Astrocyte (in vitro differentiated cells and primary cell): ENCODE results near the gene ESPNL. TPM values are rescaled to one million over a fixed set of nuclear protein-coding genes. Genes with fewer than 3 reads are reported as not detected.

Experiments used
- DNase-seq: peaks from one replicate; pipeline ENCODE4 v3.0.0-alpha.2; 2010; ENCODE audit warnings: low read depth
- FAIRE-seq: peaks from 2 replicates; lab custom pipeline; 2011; peaks lifted over from hg19 to GRCh38; lab: Jason Lieb, UNC
- H2AFZ ChIP-seq: 2 replicates; pipeline ENCODE4 v1.6.0; 2012; ENCODE audit warnings: low read depth, low read length, inconsistent platforms
- H3K27ac ChIP-seq: 2 replicates; pipeline ENCODE4 v1.5.1; 2011; ENCODE audit warnings: low read depth, low read length, inconsistent platforms
- H3K27me3 ChIP-seq: 2 replicates; pipeline ENCODE4 v1.6.0; 2011; ENCODE audit warnings: low read length, inconsistent platforms; ENCODE audit not compliant: insufficient read depth
- H3K36me3 ChIP-seq: 2 replicates; pipeline ENCODE4 v1.5.1; 2011; ENCODE audit warnings: low read length, inconsistent platforms; ENCODE audit not compliant: insufficient read depth
- H3K4me1 ChIP-seq: 2 replicates; pipeline ENCODE4 v1.5.1; 2011; ENCODE audit warnings: low read length, inconsistent platforms; ENCODE audit not compliant: insufficient read depth
- H3K4me2 ChIP-seq: 2 replicates; pipeline ENCODE4 v1.6.0; 2012; ENCODE audit warnings: low read length, inconsistent platforms
- H3K4me3 ChIP-seq: 2 replicates; pipeline ENCODE4 v1.5.1; 2011; ENCODE audit warnings: low read depth, mild to moderate bottlenecking, low read length, inconsistent platforms; ENCODE audit not compliant: insufficient read depth
- H3K79me2 ChIP-seq: 2 replicates; pipeline ENCODE4 v1.6.0; 2012; ENCODE audit warnings: mild to moderate bottlenecking, low read length, inconsistent platforms; ENCODE audit not compliant: insufficient read depth
- H3K9ac ChIP-seq: 2 replicates; pipeline ENCODE4 v1.6.0; 2012; ENCODE audit warnings: mild to moderate bottlenecking, low read length, inconsistent platforms
- H3K9me3 ChIP-seq: 2 replicates; pipeline ENCODE4 v1.5.1; 2012; ENCODE audit warnings: low read depth, mild to moderate bottlenecking, low read length, inconsistent platforms; ENCODE audit not compliant: insufficient read depth
- H4K20me1 ChIP-seq: 2 replicates; pipeline ENCODE4 v1.6.0; 2012; ENCODE audit warnings: low read length, inconsistent platforms; ENCODE audit not compliant: insufficient read depth
- H3K27ac Mint-ChIP-seq: one replicate; pipeline ENCODE4 v1.8.0; 2021; ENCODE audit warnings: mild to moderate bottlenecking, mixed read lengths; ENCODE audit not compliant: unreplicated experiment
- H3K27me3 Mint-ChIP-seq: one replicate; pipeline ENCODE4 v1.8.0; 2021; ENCODE audit warnings: low read depth, mixed read lengths; ENCODE audit not compliant: unreplicated experiment
- H3K36me3 Mint-ChIP-seq: one replicate; pipeline ENCODE4 v1.8.0; 2021; ENCODE audit warnings: low read depth, mixed read lengths; ENCODE audit not compliant: unreplicated experiment
- H3K4me1 Mint-ChIP-seq: one replicate; pipeline ENCODE4 v1.8.0; 2021; ENCODE audit warnings: low read depth, mixed read lengths; ENCODE audit not compliant: unreplicated experiment
- H3K4me3 Mint-ChIP-seq: one replicate; pipeline ENCODE4 v1.8.0; 2021; ENCODE audit warnings: mild to moderate bottlenecking, moderate library complexity, mixed read lengths; ENCODE audit not compliant: unreplicated experiment
- H3K9me3 Mint-ChIP-seq: one replicate; pipeline ENCODE4 v1.8.0; 2021; ENCODE audit warnings: mild to moderate bottlenecking, mixed read lengths; ENCODE audit not compliant: unreplicated experiment
- EZH2 ChIP-seq: IDR thresholded peaks from 2 replicates; pipeline ENCODE4 v1.6.1; 2012; ENCODE audit warnings: mild to moderate bottlenecking, low read length, inconsistent platforms; ENCODE audit not compliant: insufficient read depth
- total RNA-seq: library from RNA; stranded (reverse); gene quantifications from 2 replicates; pipeline ENCODE4 v1.2.1, GENCODE V29; 2021
- TF ChIP-seq, protein P1 (sequence below): IDR thresholded peaks from 2 replicates; pipeline ENCODE4 v1.5.1; 2011; ENCODE audit warnings: low read depth, mild to moderate bottlenecking, inconsistent platforms, low read length, moderate library complexity; ENCODE audit not compliant: insufficient read depth

Gene ESPNL
- total RNA-seq, 1 donor from 2014 or later = not detected

DNA sequence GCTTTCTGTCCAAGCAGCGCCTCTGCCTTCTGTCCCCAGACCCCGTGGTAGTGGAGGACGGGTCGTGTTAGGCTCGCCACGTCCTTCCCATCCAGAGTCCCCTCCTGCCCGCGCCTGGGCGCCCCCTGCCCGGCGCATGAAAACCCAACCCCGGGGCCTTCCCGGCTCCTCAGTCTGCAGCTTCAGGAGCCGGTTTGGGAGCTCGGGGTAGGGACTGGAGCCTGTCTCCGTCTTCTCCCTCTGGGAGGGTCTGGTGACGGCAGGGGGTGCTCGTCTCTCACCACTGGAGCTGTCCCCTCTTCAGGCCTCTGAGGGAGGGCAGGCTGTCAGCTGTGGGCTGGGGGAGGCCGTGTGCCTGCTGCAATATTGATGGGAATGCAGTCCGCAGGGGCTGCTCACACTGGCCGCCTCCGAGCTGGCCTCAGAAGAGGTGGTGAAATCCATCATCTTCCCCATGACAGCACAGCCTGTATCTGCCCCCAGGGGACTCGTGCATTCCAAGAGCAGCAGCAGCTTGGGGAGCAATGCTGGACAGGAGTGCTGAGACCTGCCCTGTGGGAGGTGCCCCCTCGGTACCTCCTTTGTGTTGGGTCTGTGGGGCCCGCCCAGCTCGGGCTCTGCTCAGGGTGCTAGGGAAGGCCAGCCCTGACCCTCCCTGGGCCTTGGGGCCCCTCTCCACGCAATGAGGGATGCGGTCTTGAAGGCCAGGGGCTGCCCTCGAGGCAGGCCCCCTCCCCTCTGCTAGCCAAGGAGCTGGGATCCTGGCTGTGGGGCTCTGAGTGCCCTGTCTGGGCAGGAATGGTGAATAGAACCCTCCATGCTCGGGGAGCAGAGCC lies 20.5 kb downstream of the ESPNL start:
- no peak overlapping the region for H3K9ac ChIP-seq
- peaks cover 4% of the 10 kb centered on the region for H3K9me3 ChIP-seq
- FAIRE-seq = no peak
- peaks cover 3% of the 10 kb centered on the region for H3K4me1 ChIP-seq
- no peaks in the 10 kb centered on the region for H3K79me2 ChIP-seq
- H3K36me3 ChIP-seq = no peaks in the 10 kb centered on the region
- Mint-ChIP-seq H3K9me3 (peaks cover 2% of the 10 kb centered on the region), H3K4me1 (no peaks in the 10 kb centered on the region), H3K4me3 (no peak overlapping the region), H3K27me3 (peaks cover 24% of the 10 kb centered on the region), H3K27ac (no peak overlapping the region), H3K36me3 (peaks cover 2% of the 10 kb centered on the region)
- H3K4me2 ChIP-seq = no peak overlapping the region
- TF ChIP-seq EZH2 = no peak
- TF ChIP-seq, protein P1, sequence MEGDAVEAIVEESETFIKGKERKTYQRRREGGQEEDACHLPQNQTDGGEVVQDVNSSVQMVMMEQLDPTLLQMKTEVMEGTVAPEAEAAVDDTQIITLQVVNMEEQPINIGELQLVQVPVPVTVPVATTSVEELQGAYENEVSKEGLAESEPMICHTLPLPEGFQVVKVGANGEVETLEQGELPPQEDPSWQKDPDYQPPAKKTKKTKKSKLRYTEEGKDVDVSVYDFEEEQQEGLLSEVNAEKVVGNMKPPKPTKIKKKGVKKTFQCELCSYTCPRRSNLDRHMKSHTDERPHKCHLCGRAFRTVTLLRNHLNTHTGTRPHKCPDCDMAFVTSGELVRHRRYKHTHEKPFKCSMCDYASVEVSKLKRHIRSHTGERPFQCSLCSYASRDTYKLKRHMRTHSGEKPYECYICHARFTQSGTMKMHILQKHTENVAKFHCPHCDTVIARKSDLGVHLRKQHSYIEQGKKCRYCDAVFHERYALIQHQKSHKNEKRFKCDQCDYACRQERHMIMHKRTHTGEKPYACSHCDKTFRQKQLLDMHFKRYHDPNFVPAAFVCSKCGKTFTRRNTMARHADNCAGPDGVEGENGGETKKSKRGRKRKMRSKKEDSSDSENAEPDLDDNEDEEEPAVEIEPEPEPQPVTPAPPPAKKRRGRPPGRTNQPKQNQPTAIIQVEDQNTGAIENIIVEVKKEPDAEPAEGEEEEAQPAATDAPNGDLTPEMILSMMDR = no peak
- no peak overlapping the region for H3K4me3 ChIP-seq
- H3K27ac ChIP-seq = no peak overlapping the region
- H2AFZ ChIP-seq = no peak overlapping the region
- no peaks in the 10 kb centered on the region for H4K20me1 ChIP-seq
- no peak for DNase-seq
- H3K27me3 ChIP-seq = peaks cover 5% of the 10 kb centered on the region

DNA sequence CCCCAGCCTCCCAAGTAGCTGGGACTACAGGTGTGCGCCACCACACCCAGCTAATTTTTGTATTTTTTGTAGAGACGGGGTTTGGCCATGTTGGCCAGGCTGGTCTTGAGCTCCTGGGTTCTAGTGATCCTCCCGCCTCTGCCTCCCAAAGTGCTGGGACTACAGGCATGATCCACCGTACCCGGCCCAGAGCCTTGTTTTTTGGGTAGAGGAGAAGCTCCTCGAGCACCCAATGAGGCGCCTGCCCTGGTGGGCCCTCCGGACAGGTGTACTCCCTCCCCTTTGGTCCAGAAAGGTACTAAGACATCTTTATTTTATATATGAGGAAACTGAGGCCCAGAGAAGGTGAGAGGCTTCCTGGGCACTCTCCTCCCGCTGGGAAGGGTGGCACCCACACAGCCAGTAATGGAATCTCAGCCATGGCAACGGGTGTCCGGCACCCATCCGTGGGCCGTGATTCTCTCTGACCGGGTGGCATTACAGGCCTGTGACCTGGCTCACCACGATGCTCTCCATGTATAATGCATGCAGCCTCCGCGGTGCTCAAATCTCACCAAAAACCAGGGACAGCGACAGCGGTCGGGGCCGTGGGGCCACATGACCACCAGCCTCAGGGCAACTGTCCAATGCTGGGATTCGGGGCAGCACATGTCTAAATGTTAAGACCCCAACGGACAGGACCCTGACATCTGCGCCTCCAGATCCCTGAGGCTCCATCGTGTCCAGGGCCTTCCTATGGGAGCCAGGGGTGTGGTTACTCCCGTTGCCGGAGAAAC lies 21.6 kb downstream of the ESPNL start:
- no peak overlapping the region for H2AFZ ChIP-seq
- no peak overlapping the region for H3K27ac Mint-ChIP-seq
- no peak for TF ChIP-seq EZH2
- TF ChIP-seq, protein P1 = no peak
- DNase-seq = no peak
- peaks cover 4% of the 10 kb centered on the region for H3K9me3 ChIP-seq
- no peaks in the 10 kb centered on the region for H3K36me3 ChIP-seq
- H3K4me3 ChIP-seq = no peak overlapping the region
- H3K4me1 ChIP-seq = peaks cover 3% of the 10 kb centered on the region
- H3K4me3 Mint-ChIP-seq = no peak overlapping the region
- peaks cover 5% of the 10 kb centered on the region for H3K27me3 ChIP-seq
- no peak for FAIRE-seq
- no peak overlapping the region for H3K4me2 ChIP-seq
- H4K20me1 ChIP-seq = no peaks in the 10 kb centered on the region
- peaks cover 2% of the 10 kb centered on the region for H3K9me3 Mint-ChIP-seq
- no peaks in the 10 kb centered on the region for H3K4me1 Mint-ChIP-seq
- no peak overlapping the region for H3K9ac ChIP-seq
- H3K27ac ChIP-seq = no peak overlapping the region
- peaks cover 17% of the 10 kb centered on the region for H3K27me3 Mint-ChIP-seq
- no peaks in the 10 kb centered on the region for H3K36me3 Mint-ChIP-seq
- no peaks in the 10 kb centered on the region for H3K79me2 ChIP-seq
